ENCODE measurements around the gene PRODH. TPM values are rescaled to one million over a fixed set of nuclear protein-coding genes. Genes with fewer than 3 reads are reported as not detected.
"Not testable (repeated sequence)": the region's sequence is repeated elsewhere in the genome, so short reads cannot be mapped to it uniquely, and the experiment has no call there.

Gene PRODH
- total RNA-seq, 2 experiments from 2014 or later: 0.25 to 0.35 TPM

- H3K4me3 Mint-ChIP-seq: no peak overlapping the region
- H3K36me3 Mint-ChIP-seq (ENCODE audit: low read depth): no peaks in the 10 kb centered on the region
- H3K27ac Mint-ChIP-seq: no peak overlapping the region
- ChIA-PET POLR2A (no interaction called here), CTCF (no interaction called here)
- H3K27me3 Mint-ChIP-seq: no peaks in the 10 kb centered on the region
- no peak for DNase-seq
- no peaks in the 10 kb centered on the region for H3K4me1 Mint-ChIP-seq
- H3K9me3 Mint-ChIP-seq: peaks cover 2% of the 10 kb centered on the region
Measured at GRCh38 chr22:18888115-18888514, 48.0 kb downstream of the PRODH start.

- H3K4me1 Mint-ChIP-seq; H3K9me3 Mint-ChIP-seq; POLR2A ChIA-PET; DNase-seq; CTCF ChIA-PET; H3K27me3 Mint-ChIP-seq; H3K4me3 Mint-ChIP-seq; H3K36me3 Mint-ChIP-seq (ENCODE audit: low read depth); H3K27ac Mint-ChIP-seq: not testable (repeated sequence)
Measured at GRCh38 chr22:18884465-18884864, 51.6 kb downstream of the PRODH start.

GRCh38 chr22:18881260-18881659 is 54.8 kb downstream of the PRODH start:
- H3K9me3 Mint-ChIP-seq; H3K27me3 Mint-ChIP-seq; POLR2A ChIA-PET; CTCF ChIA-PET; H3K27ac Mint-ChIP-seq; H3K36me3 Mint-ChIP-seq (ENCODE audit: low read depth); H3K4me1 Mint-ChIP-seq; H3K4me3 Mint-ChIP-seq: not testable (repeated sequence)
- DNase-seq: peak; percentile 85

Other genes starting within 250 kb of the PRODH start
- gene DGCR6, start 30.0 kb downstream of the PRODH start, total RNA-seq: 1 to 10 TPM in 1 of 2 experiments, under 1 TPM in 1; 0.91 to 1.8 TPM
- gene DGCR2, start 186.1 kb upstream of the PRODH start, total RNA-seq: 10 to 100 TPM; 29.7 to 30.8 TPM
- gene TSSK2, start 195.0 kb upstream of the PRODH start, total RNA-seq: not detected
- 10 to 100 TPM; 16.3 to 18.3 TPM for gene ESS2, start 208.4 kb upstream of the PRODH start, total RNA-seq
- gene GSC2, start 214.0 kb upstream of the PRODH start, total RNA-seq: not detected
- 10 to 100 TPM; 62.3 to 63.2 TPM for gene SLC25A1, start 242.4 kb upstream of the PRODH start, total RNA-seq